Measurements from ENCODE around the gene MED22. TPM values are rescaled to one million over a fixed set of nuclear protein-coding genes. Genes with fewer than 3 reads are reported as not detected.

MED22 gene
- total RNA-seq, 1 donor from 2014 or later, result 70.6 TPM

- no peak overlapping the region for H3K27ac Mint-ChIP-seq (ENCODE audit: unreplicated experiment)
- no peak overlapping the region for H3K4me3 Mint-ChIP-seq
- H3K4me1 Mint-ChIP-seq, result no peaks in the 10 kb centered on the region
- TF ChIP-seq, protein P1, sequence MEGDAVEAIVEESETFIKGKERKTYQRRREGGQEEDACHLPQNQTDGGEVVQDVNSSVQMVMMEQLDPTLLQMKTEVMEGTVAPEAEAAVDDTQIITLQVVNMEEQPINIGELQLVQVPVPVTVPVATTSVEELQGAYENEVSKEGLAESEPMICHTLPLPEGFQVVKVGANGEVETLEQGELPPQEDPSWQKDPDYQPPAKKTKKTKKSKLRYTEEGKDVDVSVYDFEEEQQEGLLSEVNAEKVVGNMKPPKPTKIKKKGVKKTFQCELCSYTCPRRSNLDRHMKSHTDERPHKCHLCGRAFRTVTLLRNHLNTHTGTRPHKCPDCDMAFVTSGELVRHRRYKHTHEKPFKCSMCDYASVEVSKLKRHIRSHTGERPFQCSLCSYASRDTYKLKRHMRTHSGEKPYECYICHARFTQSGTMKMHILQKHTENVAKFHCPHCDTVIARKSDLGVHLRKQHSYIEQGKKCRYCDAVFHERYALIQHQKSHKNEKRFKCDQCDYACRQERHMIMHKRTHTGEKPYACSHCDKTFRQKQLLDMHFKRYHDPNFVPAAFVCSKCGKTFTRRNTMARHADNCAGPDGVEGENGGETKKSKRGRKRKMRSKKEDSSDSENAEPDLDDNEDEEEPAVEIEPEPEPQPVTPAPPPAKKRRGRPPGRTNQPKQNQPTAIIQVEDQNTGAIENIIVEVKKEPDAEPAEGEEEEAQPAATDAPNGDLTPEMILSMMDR (conservative IDR thresholded peaks at IDR 0.05), result no peak
- H3K36me3 Mint-ChIP-seq (ENCODE audit: low read depth), result no peaks in the 10 kb centered on the region
- DNase-seq (ENCODE audit: low read depth, low spot score), result no peak
- no peaks in the 10 kb centered on the region for H3K27me3 Mint-ChIP-seq (ENCODE audit: low read depth)
- H3K9me3 Mint-ChIP-seq, result no peaks in the 10 kb centered on the region
Observed at GRCh38 chr9:133385452-133385851, 37.5 kb upstream of the MED22 start.

DNA sequence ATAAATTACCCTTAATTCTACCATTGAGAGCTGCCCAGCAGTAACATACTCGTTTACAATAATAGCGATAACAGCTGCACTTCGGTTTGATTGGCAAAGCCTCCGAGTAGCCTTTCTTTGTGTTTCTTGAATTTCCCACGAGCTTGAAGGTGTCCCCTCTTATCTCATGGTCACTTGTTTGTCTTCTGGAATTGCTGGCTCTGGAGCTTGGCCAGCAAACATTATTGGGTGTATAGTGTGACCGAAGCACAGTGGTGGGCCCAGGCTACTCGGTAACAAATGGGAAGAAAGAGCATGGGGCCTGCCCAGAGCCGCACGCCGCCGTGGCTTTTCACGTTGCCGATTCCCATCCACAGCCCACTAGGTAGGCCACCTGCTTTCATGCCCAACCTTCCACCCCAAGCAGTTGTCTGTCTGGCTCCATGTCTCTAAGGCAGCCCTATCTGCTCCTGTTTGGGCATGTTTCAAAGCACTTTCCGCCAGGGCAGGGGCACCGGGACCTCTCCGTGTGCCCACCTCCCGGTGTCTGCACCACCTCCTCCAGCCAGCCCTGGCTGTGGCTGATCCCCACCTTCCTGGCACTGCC is 36.9 kb upstream of the MED22 start:
- Mint-ChIP-seq H3K4me1 (no peaks in the 10 kb centered on the region), H3K4me3 (no peak overlapping the region), H3K27me3 (ENCODE audit: low read depth) (no peaks in the 10 kb centered on the region), H3K9me3 (no peaks in the 10 kb centered on the region), H3K27ac (ENCODE audit: unreplicated experiment) (no peak overlapping the region), H3K36me3 (ENCODE audit: low read depth) (no peaks in the 10 kb centered on the region)
- DNase-seq (ENCODE audit: low read depth, low spot score), result no peak
- TF ChIP-seq, protein P1 (conservative IDR thresholded peaks at IDR 0.05), result no peak

DNA sequence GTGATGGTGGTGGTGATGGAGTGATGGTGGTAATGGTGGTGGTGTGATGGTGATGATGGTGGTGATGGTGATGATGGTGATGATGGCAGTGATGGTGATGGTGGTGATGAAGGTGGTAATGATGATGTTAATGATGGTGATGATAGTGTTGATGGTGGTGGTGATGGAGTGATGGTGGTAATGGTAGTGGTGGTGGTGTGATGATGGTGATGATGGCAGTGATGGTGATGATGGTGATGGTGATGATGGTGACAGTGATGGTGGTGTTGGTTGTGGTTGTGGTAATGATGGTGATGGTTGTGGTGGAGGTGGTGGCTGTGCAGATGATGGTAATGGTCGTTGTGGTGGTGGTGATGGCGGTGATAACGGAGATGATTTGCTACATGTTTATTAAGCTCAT is 35.5 kb upstream of the MED22 start:
- Mint-ChIP-seq H3K4me3 (no peak overlapping the region), H3K27ac (ENCODE audit: unreplicated experiment) (no peak overlapping the region), H3K27me3 (ENCODE audit: low read depth) (no peaks in the 10 kb centered on the region), H3K9me3 (no peaks in the 10 kb centered on the region), H3K4me1 (peaks cover 11% of the 10 kb centered on the region), H3K36me3 (ENCODE audit: low read depth) (no peaks in the 10 kb centered on the region)
- TF ChIP-seq, protein P1 (conservative IDR thresholded peaks at IDR 0.05), result no peak
- no peak for DNase-seq (ENCODE audit: low read depth, low spot score)

DNA sequence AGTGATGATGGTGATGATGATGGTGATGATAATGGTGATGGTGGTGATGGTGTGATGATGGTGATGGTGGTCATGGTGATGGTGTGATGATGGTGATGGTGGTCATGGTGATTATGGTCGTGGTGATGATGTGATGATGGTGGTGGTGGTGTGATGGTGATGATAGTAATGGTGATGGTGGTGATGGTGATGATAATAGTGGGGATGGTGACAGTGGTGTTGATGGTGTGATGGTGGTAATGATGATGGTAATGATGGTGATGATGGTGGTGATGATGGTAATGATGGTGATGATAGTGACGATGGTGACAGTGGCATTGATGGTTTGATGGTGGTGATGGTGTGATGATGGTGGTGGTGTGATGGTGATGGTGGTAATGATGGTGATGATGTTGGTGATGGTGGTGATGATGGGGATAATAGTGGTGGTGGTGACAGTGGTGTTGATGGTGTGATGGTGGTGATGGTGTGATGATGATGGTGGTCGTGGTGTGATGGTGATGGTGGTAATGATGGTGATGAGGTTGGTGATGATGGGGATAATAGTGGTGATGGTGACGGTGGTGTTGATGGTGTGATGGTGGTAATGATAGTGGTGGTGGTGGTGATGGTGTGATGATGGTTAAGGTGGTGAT is 34.7 kb upstream of the MED22 start:
- no peak for DNase-seq (ENCODE audit: low read depth, low spot score)
- H3K4me1 Mint-ChIP-seq, result peaks cover 19% of the 10 kb centered on the region
- H3K4me3 Mint-ChIP-seq, result no peak overlapping the region
- no peaks in the 10 kb centered on the region for H3K36me3 Mint-ChIP-seq (ENCODE audit: low read depth)
- TF ChIP-seq, protein P1 (conservative IDR thresholded peaks at IDR 0.05), result no peak
- no peaks in the 10 kb centered on the region for H3K27me3 Mint-ChIP-seq (ENCODE audit: low read depth)
- no peaks in the 10 kb centered on the region for H3K9me3 Mint-ChIP-seq
- H3K27ac Mint-ChIP-seq (ENCODE audit: unreplicated experiment), result no peak overlapping the region

GRCh38 chr9:133380734-133381133 is 32.8 kb upstream of the MED22 start:
- peaks cover 29% of the 10 kb centered on the region for H3K4me1 Mint-ChIP-seq
- H3K36me3 Mint-ChIP-seq (ENCODE audit: low read depth), result no peaks in the 10 kb centered on the region
- no peak for DNase-seq (ENCODE audit: low read depth, low spot score)
- H3K27me3 Mint-ChIP-seq (ENCODE audit: low read depth), result no peaks in the 10 kb centered on the region
- no peaks in the 10 kb centered on the region for H3K9me3 Mint-ChIP-seq
- H3K4me3 Mint-ChIP-seq, result no peak overlapping the region
- TF ChIP-seq, protein P1 (conservative IDR thresholded peaks at IDR 0.05), result no peak
- H3K27ac Mint-ChIP-seq (ENCODE audit: unreplicated experiment), result no peak overlapping the region

All from neural crest cell (in vitro differentiated cells).